ENCODE measurements around the gene IGF2R.

IGF2R gene

DNA sequence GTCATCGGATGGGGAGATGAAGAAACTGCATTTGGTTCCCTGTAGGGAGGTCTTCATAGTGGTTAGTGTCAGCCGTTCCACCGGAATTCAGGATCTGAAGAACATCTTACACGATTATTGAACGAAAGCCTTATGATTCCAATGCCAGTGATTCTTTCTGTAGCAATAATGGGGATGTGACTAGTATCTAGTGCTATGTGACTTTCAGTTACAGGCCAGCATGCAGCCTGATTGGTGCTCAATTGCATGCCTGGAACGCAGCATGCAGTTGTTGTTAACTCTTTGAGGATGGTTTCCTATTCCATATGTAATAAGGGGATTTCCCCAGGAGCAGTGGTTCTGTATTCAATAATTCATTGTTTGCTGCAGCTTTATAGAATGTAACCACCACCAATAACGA lies 81.1 kb downstream of the IGF2R start:
- no peak for DNase-seq

DNA sequence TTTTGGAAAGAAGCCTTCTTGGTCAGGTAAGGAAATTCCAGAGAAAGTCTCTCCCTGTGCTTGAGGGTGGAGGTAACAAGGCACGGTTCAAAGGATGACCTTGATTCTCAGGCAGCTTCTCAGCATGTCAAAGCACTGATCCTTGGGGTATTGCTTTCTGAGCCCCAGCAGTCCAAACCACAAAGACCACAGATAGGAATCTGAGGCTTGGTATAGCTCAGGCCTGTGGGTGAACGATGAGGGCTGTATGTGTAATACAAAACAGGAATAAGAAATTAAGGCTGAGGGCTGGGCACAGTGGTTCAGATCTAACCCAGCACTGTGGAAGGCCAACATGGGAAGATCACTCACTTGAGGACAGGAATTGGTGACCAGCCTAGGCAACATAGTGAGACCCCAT lies 82.5 kb downstream of the IGF2R start:
- DNase-seq: no peak

DNA sequence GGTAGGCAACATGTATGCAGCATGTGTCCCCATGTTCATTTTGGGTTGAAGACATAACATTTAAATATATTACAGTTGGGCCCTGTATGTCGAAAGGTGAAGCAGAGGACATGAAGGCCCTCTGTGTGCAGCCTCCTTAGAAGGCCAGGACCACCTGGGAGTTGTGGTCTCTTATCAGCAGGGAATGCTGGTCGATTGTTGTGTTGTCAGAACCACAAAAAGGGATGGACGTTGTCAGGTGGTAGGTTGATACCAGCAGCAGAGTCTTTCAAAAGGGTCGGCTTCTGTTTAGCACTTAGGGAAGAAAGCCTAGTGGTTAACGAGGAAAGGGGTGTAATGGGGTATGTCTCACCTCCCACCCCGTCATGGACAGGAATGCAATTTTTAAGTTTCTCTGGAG lies 85.4 kb downstream of the IGF2R start:
- DNase-seq: no peak

DNA sequence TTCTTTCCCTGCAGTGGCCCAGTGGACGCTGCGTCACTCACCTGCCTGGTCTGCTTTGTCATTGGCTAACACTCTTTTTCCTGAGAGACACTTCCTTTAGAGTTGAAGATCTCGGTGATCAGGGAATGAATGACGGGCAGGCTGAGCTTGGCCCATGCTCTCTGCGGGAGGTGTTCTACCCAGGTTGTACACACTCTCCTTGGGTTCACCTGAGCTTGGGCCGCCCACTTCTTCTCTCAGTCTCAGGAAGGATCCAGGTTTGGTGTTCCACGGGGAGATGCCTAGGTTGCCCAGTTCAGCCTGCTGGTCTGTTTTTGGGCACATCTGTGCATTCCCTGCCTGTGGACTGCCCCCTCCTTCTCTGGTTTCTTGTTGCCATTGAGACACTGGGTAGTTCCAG lies 86.0 kb downstream of the IGF2R start:
- no peak for DNase-seq

DNA sequence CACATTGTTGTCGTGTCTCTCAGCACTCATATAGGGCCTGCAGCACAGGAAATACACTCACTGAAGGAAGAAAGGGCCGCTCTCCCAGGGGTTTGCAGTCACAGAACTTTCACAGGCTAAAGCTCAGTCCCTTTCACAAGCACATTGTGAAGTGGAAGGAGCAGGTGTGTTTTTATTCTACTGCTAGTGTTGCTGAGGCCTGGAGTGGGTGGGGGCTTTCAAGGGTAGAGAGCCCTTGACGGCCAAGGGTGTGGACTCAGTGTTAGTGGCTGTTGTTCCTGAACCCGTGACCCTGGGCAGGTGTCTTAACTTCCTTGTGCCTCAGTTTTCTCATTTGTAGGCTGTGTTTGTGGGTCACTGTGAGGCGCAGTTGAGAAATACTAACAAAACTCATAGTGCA lies 86.5 kb downstream of the IGF2R start:
- no peak for DNase-seq

DNA sequence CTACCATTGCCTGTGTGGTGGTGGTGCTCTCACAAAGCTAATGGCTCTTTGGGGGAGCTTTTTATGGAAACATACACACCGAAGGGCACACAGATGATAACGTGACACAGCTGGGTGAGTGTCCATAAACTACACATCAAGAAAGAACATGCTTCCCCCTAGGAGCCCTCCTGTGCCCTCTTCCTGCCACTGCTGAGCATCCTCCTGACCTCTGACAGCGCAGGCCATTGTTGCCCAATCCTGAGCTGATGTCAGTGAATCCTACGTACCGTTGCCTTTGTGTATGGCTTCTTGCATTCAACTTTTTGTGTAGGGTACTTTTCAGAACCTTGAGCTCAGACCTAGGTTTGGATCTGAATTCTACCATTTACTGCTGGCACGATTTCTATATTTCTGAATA lies 86.9 kb downstream of the IGF2R start:
- no peak for DNase-seq

DNA sequence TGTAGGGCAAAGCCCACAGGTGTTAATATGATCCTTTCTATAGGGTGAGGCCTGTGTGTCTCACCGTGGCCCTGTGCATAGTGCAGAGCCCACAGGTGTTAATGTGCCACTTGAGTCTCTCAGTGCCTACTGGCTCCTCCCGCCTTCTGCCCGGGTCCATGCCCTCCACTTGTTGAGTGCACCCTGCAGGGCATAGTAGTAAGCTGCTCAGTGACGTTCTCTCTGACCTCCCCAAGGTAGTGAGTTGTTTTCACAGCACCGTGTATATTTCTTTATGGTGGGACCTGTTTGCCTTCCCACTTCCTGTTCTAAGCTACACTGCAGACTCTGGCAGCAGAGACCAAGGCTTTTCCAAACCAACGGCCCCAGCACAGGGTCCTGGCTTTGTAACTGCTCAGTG lies 88.2 kb downstream of the IGF2R start:
- DNase-seq: no peak

DNA sequence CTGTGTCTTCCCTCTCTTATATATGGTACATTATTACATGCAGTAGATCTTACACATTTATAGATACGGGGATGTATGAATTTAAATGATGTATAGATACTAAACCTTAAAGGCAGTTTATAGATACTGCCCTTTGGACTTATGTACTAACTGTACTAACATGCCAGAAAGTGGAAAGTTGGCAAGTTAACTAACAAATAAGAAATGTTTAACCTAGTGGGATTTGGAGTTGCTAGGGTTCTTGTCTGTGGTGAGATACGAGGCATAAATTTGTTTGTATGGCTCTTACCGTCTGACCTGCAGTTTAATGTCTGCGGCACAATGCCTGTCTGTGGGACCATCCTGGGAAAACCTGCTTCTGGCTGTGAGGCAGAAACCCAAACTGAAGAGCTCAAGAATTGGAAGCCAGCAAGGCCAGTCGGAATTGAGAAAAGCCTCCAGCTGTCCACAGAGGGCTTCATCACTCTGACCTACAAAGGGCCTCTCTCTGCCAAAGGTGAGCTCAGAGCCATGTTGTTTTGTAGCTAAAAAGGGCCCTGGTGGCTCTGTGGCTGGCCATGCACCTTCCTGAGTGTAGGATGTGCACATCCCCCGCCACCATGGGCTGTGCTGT lies 89.8 kb downstream of the IGF2R start:
- DNase-seq: no peak

DNA sequence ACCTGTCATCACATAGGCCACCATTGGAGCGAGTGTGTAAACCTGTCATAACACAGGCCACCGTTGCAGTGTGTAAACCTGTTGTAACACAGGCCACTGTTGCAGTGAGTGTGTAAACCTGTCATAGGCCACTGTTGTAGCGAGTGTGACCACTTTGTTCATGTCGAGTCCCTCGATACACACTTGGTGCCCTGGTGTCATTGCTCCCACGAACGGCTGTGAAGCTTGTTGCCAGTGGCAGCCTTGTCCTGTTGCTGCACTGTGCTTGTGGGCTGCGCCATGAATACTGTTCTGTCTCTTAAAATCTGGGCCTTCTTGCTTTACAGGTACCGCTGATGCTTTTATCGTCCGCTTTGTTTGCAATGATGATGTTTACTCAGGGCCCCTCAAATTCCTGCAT lies 91.3 kb downstream of the IGF2R start:
- no peak for DNase-seq

DNA sequence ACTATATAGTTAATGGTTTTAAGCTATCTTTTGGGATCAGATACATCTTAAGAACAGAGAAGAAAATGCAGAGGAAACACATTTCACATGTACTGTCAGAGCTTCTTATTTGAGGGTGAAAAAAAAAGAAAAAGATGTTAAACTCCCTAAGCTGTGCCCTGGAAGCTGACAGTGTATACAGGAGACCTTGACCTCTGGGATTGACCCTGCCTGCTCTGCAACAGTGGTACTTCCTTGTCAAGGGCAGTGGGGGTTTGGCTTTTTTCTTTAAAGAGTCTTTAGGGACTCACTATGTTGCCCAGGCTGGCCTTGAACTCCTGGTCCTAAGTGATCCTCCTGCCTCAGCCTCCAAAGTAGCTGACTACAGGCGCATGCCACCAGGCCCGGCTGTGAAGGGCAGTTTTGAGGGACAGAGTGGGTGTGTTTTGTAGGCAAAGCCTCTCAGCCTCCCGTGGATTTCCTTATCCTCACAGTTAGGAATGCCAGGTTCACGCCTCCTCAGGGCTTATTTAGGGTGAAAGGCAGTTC lies 92.1 kb downstream of the IGF2R start:
- no peak for DNase-seq

DNA sequence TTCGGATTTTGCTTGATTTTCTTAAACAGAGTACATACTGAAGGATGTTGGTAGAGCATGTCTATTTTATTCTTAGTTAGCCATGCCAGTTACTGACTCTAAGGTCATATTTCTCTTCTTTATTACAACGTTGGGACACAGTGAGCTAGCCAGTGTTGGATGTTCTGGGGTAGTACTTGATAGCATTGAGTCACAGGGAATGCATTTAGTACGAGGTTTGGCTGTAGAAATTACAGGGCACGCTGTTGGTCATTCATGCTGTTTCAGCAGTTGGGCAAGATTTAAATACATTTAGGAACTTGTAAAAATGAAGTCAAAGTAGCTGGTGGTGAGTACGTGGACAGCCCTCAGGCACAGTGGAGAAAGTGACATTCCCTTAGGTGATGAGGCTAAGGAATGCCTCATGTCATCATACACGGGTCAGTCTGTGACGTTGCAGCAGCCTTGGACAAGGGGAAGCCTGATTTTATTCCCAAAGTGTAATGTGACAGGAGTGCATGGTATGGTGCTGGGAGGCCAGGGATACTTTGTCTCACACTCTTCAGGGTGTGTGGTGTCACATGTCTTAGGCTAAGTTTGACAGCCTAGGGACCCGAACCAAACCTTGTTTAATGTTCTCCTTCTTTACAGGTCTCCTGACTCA lies 95.0 kb downstream of the IGF2R start:
- no peak for DNase-seq

DNA sequence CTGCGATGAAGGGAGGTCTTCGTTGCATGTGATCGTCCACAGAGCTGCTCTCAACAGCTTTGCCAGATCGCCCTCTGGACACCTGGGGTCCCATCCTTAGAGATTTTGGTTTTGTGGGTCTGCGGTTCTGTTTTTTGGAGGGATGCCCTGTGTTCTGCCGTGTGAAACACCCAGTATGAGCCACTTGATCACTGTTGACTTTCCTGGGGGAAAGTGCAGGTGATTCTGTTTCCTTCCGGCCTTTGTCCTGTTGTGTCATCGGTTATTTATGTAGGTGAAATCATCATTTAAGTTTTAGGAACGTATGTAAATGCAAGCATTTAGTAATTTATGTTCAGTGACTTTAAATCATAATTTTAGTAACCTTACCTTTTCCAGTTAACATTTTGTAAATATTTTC lies 96.3 kb downstream of the IGF2R start:
- no peak for DNase-seq

DNA sequence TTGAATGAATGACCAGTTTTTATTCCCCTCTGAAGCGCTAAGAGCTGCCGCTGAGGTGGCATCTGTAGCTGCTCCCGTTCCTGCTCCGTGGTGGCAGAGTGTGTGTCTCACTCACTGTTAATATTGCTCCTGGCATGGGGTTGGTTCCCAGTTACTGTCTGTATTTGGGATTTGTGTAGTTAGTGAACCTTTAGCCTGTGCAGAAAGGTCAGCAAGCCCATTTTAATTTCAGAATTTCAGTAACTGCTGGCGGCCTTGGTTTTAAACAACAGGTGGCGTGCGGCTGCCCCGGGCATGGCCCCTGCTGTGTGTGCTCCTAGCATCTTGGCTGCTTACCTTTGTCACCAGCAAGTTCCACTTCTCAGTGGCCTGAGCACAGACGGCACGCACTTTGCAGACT lies 98.7 kb downstream of the IGF2R start:
- no peak for DNase-seq

DNA sequence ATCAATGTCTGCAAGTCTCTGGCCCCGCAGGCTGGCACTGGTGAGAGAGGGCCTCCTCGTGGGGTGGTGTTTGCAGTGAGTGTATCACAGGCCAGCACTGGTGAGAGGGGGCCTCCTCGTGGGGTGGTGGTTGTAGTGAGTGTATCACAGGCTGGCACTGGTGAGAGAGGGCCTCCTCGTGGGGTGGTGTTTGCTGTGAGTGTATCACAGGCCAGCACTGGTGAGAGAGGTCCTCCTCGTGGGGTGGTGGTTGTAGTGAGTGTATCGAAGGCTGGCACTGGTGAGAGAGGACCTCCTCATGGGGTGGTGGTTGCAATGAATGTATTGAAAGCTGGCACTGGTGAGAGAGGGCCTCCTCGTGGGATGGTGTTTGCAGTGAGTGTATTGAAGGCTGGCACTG lies 99.5 kb downstream of the IGF2R start:
- no peak for DNase-seq

DNA sequence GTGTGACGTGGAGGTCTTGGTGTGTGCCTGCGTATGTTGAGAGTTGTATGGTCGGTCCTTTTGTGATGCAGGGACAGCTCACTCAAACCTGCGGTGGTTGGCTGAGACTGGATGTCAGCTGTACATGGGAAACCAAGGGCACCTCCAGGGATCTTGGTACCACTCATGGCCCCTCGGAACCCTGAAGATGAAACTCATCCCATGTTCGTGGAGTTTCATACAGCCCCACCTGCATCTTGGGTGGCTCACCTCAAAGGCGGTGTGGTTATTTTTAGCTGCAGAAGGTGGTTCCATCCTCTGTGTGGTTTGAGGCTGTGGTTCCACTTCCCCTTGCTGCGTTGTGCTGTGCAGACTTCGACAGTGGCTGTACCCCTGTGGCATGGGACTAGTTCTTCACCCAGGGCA lies 100.2 kb downstream of the IGF2R start:
- DNase-seq: no peak

DNA sequence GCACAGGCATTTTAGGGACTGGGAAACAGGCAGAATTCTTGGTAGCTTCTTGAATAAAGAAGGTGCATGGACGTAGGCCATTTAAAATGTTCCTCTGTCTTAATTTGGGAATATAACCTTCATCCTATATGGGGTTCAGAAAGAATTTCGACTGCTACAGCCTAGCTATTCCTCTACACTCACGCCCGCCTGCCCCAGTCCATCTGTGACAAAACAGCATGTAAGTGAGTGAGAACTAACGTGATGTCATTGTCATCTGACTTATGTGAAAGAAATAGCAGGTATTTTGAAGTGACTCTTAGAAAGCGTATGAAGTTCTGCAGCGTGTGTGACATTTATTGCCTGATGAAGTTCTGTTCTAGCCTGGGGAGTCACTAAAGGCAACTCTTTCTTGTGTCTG lies 100.6 kb downstream of the IGF2R start:
- DNase-seq: no peak

DNA sequence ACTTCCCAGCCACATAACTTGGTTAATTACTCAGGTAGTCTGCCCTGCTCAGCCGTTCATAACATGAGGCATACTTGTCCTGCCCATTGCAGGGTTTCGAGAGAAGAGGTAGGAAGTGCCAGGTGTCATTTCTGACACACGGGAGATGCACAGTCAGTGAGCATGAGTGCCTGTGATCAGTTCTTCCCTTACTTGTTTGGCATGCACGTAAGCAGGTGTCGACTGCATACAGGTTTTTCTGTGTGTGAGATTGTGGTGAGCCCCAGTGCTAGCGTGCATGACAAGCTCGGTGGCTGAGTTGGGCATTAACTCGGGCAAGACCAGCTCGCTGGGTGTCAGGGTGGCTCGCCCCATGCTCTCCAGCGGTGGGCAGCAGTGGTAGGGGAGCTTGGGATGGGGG lies 101.5 kb downstream of the IGF2R start:
- no peak for DNase-seq

DNA sequence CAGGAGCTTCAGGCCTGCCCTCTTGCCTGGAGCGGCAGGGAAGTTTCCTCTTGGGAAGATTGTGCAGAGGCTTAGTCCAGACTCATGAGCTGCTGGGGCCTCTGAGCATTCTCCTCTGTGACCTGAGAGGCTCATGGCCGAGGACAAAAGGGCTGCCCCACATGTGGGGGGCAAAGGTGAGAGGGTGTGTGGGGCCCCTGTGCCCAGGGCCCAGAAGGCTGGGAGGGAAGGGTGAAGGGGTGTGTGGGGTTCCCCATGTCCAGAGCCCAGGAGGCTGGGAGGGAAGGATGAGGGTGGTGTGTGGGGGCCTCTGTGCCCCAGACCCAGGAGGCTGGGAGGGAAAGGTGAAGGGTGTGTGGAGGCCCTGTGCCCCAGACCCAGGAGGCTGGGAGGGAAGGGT lies 101.9 kb downstream of the IGF2R start:
- no peak for DNase-seq

DNA sequence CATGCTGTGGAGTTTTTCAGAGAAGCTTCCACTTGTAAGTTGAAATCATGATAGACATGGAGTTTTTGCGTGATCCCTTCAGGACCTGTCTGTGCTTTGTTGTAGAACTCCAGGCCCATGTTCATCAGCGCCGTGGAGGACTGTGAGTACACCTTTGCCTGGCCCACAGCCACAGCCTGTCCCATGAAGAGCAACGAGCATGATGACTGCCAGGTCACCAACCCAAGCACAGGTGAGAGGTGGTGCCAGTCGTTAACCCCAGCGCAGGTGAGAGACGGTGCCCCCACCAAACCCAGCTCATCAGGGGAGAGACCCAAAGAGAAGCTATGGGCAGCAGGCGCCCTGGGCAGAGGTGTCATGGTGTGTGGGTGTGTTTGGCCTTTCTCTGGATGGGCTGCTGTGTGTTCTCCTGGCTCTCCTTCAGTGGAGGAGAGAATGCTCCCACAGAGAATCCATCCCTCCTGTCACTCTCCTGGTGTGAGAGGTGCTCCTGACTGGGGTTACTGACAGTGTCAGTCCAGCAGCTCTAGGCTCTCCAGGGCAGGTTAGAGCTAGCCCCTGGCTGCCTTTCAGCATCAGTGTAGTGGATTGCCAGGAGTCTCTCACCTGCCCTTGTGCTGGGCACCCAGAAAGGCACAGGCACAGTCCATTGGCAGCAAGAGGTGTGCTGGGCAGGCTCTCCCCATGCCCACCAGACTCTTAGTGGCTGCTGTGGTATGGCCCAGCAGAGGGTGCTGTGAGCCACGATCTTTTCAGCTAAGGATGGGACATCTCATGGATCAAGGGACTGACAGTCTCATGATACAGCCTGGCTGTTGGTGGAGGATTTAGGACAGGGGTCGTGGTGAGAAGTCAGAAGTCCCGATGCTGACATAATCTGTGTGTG lies 103.2 kb downstream of the IGF2R start:
- DNase-seq: no peak

DNA sequence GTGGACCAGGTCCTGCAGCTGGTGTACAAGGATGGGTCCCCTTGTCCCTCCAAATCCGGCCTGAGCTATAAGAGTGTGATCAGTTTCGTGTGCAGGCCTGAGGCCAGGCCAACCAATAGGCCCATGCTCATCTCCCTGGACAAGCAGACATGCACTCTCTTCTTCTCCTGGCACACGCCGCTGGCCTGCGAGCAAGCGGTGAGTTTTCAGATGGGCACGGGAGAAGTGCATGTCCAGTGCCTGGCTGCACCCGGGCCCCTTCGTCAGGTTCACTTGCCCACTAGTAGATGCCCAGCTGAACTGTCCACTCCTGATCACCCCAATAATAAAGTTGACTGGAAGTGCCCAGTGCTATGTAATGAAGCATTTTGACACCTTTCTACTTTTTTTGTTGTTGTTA lies 104.4 kb downstream of the IGF2R start:
- DNase-seq: no peak

DNA sequence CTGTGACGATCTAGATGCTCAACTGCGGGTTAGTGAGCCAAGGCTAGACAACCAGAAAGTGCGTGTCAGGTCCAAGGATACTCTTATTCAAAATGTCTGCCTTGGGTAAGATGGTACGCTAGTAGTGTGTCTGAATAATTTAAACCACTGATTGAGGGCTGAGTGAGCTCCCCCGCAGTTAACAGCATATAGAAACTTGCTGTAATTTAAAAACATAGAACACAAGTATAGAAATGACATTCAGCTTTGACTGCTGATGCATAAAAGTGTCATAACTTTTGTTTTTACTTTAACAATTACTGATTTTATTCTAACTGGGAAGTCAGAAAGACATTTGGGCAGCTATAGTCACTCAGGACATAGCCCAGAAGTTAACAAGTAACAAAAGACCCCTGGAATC lies 107.1 kb downstream of the IGF2R start:
- no peak for DNase-seq

DNA sequence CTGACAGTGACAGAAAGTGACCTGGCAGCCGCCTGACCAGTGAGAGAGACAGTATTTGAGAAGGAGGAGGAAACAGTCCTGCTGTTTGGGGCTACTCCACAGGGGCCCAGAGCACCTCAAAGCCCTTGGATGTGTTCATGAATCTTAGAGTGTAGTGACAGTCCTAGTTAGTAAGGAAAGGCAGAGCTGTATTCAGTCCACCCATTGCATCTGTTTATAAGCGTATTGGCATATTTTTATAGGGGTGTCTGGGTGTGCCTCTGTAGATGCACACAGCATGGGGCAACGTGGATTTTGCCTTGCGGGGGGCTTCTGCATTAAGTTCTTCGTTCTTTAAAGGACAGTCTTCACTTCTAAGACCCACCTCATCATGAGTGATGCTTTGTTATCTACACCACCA lies 108.1 kb downstream of the IGF2R start:
- DNase-seq: no peak

DNA sequence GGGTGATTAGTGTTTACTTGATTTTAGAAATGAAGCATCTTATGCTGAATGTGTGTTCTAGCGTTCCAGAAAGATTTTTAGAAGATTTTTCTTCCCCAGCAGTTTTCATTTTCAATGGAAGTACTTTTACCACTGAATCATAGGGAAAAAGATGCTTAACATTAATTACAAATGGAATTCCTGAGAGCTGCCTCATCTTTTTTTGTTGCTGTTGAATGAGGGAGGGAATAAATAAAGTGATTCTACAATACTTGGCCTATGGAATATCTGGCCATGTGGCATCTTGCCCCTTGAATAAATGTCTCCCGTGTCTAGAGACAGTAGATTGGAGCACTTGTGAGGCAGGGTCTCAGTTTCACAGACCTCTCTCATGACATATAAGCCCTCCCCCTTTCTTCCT lies 108.6 kb downstream of the IGF2R start:
- no peak for DNase-seq

Data from GOT3 (cell line).